ENCODE results near the gene GALNT1.

The GALNT1 gene

GRCh38 chr18:35582899-35583558, 1.5 kb downstream of the GALNT1 start:
- peaks cover 7% of the 10 kb centered on the region; the same call in 1 of the 2 replicates for H3F3A ChIP-seq (ENCODE audit: insufficient read depth, low read length)
- no peaks in the 10 kb centered on the region for H3K27me3 ChIP-seq (replicated peaks; ENCODE audit: insufficient read depth, low read length)
- H3K4me2 ChIP-seq (ENCODE audit: low read depth, low read length), result no peak overlapping the region
- no peak for DNase-seq
- H3K9me3 ChIP-seq (replicated peaks; ENCODE audit: insufficient read depth, low read length), result no peaks in the 10 kb centered on the region
- no peak overlapping the region for H2AFZ ChIP-seq (ENCODE audit: low read length)
- H3K4me1 ChIP-seq (ENCODE audit: low read length), result 0 out of 2 replicates have a peak, but pooled peaks cover 7% of the 10 kb centered on the region
- H3K9me2 ChIP-seq (replicated peaks; ENCODE audit: insufficient read depth, low read length), result no peaks in the 10 kb centered on the region
- H3K27ac ChIP-seq (ENCODE audit: low read length), result no peak overlapping the region
- TF ChIP-seq EZH2 (optimal IDR thresholded peaks at IDR 0.05; ENCODE audit: low read depth, low read length) (no peak), EZH2phosphoT487 (IDR thresholded peaks at IDR 0.05; ENCODE audit: low read length) (no peak), CTCF (IDR thresholded peaks at IDR 0.05; ENCODE audit: low read length) (no peak)
- peaks cover 25% of the 10 kb centered on the region for H3K79me2 ChIP-seq (ENCODE audit: low read length)
- H4K20me1 ChIP-seq (ENCODE audit: insufficient read depth, low read length), result no peaks in the 10 kb centered on the region
- no peaks in the 10 kb centered on the region for H3K36me3 ChIP-seq (replicated peaks; ENCODE audit: insufficient read depth, low read length)
- no peak overlapping the region for H3K4me3 ChIP-seq (ENCODE audit: low read length)
- H3K9ac ChIP-seq (ENCODE audit: low read length), result no peak overlapping the region

GRCh38 chr18:35584735-35585134, 3.2 kb downstream of the GALNT1 start:
- Histone ChIP-seq H2AFZ (ENCODE audit: low read length) (no peak overlapping the region), H3K4me2 (ENCODE audit: low read depth, low read length) (no peak overlapping the region), H3K9me3 (replicated peaks; ENCODE audit: insufficient read depth, low read length) (no peaks in the 10 kb centered on the region), H3K9me2 (replicated peaks; ENCODE audit: insufficient read depth, low read length) (no peaks in the 10 kb centered on the region), H3K9ac (ENCODE audit: low read length) (no peak overlapping the region), H3K4me1 (ENCODE audit: low read length) (0 out of 2 replicates have a peak, but pooled peaks cover 7% of the 10 kb centered on the region), H4K20me1 (ENCODE audit: insufficient read depth, low read length) (no peaks in the 10 kb centered on the region), H3K27me3 (replicated peaks; ENCODE audit: insufficient read depth, low read length) (no peaks in the 10 kb centered on the region), H3K4me3 (ENCODE audit: low read length) (no peak overlapping the region), H3K27ac (ENCODE audit: low read length) (no peak overlapping the region), H3K36me3 (replicated peaks; ENCODE audit: insufficient read depth, low read length) (no peaks in the 10 kb centered on the region), H3F3A (ENCODE audit: insufficient read depth, low read length) (peaks cover 7% of the 10 kb centered on the region; the same call in 1 of the 2 replicates), H3K79me2 (ENCODE audit: low read length) (peaks cover 38% of the 10 kb centered on the region)
- TF ChIP-seq CTCF (IDR thresholded peaks at IDR 0.05; ENCODE audit: low read length), result no peak
- no peak for TF ChIP-seq EZH2 (optimal IDR thresholded peaks at IDR 0.05; ENCODE audit: low read depth, low read length)
- no peak for TF ChIP-seq EZH2phosphoT487 (IDR thresholded peaks at IDR 0.05; ENCODE audit: low read length)
- no peak for DNase-seq

GRCh38 chr18:35585608-35586007, 4.1 kb downstream of the GALNT1 start:
- Histone ChIP-seq H3K4me2 (ENCODE audit: low read depth, low read length) (no peak overlapping the region), H3K4me3 (ENCODE audit: low read length) (no peak overlapping the region), H4K20me1 (ENCODE audit: insufficient read depth, low read length) (no peaks in the 10 kb centered on the region), H3K9me2 (replicated peaks; ENCODE audit: insufficient read depth, low read length) (no peaks in the 10 kb centered on the region), H2AFZ (ENCODE audit: low read length) (no peak overlapping the region), H3K36me3 (replicated peaks; ENCODE audit: insufficient read depth, low read length) (no peaks in the 10 kb centered on the region), H3K79me2 (ENCODE audit: low read length) (peaks cover 38% of the 10 kb centered on the region), H3F3A (ENCODE audit: insufficient read depth, low read length) (peaks cover 3% of the 10 kb centered on the region; the same call in 1 of the 2 replicates), H3K27ac (ENCODE audit: low read length) (no peak overlapping the region), H3K27me3 (replicated peaks; ENCODE audit: insufficient read depth, low read length) (no peaks in the 10 kb centered on the region), H3K9ac (ENCODE audit: low read length) (no peak overlapping the region), H3K9me3 (replicated peaks; ENCODE audit: insufficient read depth, low read length) (no peaks in the 10 kb centered on the region), H3K4me1 (ENCODE audit: low read length) (0 out of 2 replicates have a peak, but pooled peaks cover 7% of the 10 kb centered on the region)
- TF ChIP-seq EZH2 (optimal IDR thresholded peaks at IDR 0.05; ENCODE audit: low read depth, low read length) (no peak), EZH2phosphoT487 (IDR thresholded peaks at IDR 0.05; ENCODE audit: low read length) (no peak), CTCF (IDR thresholded peaks at IDR 0.05; ENCODE audit: low read length) (no peak)
- DNase-seq, result no peak
